OCI-LY1 (cell line): ENCODE results near the gene LIFR.

Experiments
- H2AFZ ChIP-seq: fragments of 200-600 bp; sonication (generic), shearing (Covaris generic); 2 replicates; pipeline ENCODE4 v1.6.0; 2014; ENCODE audit warnings: antibody characterized with exemption, mild to moderate bottlenecking, low read length
- H3F3A ChIP-seq: fragments of 200-600 bp; sonication (generic), shearing (Covaris generic); 2 replicates; pipeline ENCODE4 v1.6.0; 2014; ENCODE audit warnings: mild to moderate bottlenecking, antibody characterized with exemption, low read length, moderate library complexity; ENCODE audit not compliant: insufficient read depth
- H3K27ac ChIP-seq: fragments of 200-600 bp; sonication (generic); 2 replicates; pipeline ENCODE4 v1.5.1; 2014; ENCODE audit warnings: low read length, mixed run types, mild to moderate bottlenecking, low read depth; ENCODE audit not compliant: poor library complexity, severe bottlenecking
- H3K27me3 ChIP-seq: fragments of 200-600 bp; sonication (generic); 2 replicates; pipeline ENCODE4 v1.6.0; 2014; ENCODE audit warnings: antibody characterized with exemption, mild to moderate bottlenecking, low read length, moderate library complexity; ENCODE audit not compliant: insufficient read depth
- H3K36me3 ChIP-seq: fragments of 200-600 bp; sonication (generic); 2 replicates; pipeline ENCODE4 v1.6.1; 2014; ENCODE audit warnings: mild to moderate bottlenecking, antibody characterized with exemption, low read length, moderate library complexity, mixed read lengths; ENCODE audit not compliant: insufficient read depth
- H3K4me1 ChIP-seq: fragments of 200-600 bp; sonication (generic); 2 replicates; pipeline ENCODE4 v1.5.1; 2014; ENCODE audit warnings: mild to moderate bottlenecking, low read length, moderate library complexity; ENCODE audit not compliant: insufficient read depth, severe bottlenecking
- H3K4me2 ChIP-seq: fragments of 200-600 bp; sonication (generic), shearing (Covaris generic); 2 replicates; pipeline ENCODE4 v1.6.1; 2014; ENCODE audit warnings: low read length
- H3K4me3 ChIP-seq: fragments of 200-600 bp; sonication (generic); 2 replicates; pipeline ENCODE4 v1.5.1; 2014; ENCODE audit warnings: low read length, low read depth, mild to moderate bottlenecking, mixed read lengths; ENCODE audit not compliant: poor library complexity, severe bottlenecking
- H3K79me2 ChIP-seq: fragments of 200-600 bp; shearing (Covaris generic); 2 replicates; pipeline ENCODE4 v1.6.1; 2016; ENCODE audit warnings: mixed run types, low read length, mixed read lengths; ENCODE audit not compliant: insufficient read depth
- H3K9ac ChIP-seq: fragments of 200-600 bp; sonication (generic), shearing (Covaris generic); 2 replicates; pipeline ENCODE4 v1.6.1; 2014; ENCODE audit warnings: mild to moderate bottlenecking, low read length, mixed read lengths
- H3K9me2 ChIP-seq: fragments of 200-600 bp; sonication (generic), shearing (Covaris generic); 2 replicates; pipeline ENCODE4 v1.6.1; 2014; ENCODE audit warnings: low read depth, mild to moderate bottlenecking, low read length, mixed read lengths
- H3K9me3 ChIP-seq: fragments of 200-600 bp; shearing (Covaris generic); 2 replicates; pipeline ENCODE4 v1.6.1; 2014; ENCODE audit warnings: low read length, mixed read lengths
- H4K20me1 ChIP-seq: fragments of 200-600 bp; sonication (generic), shearing (Covaris generic); 2 replicates; pipeline ENCODE4 v1.6.0; 2016; ENCODE audit warnings: mild to moderate bottlenecking, low read length; ENCODE audit not compliant: insufficient read depth
- CTCF ChIP-seq: fragments of 200-600 bp; sonication (generic), shearing (Covaris generic); IDR thresholded peaks from 2 replicates; pipeline ENCODE4 v1.5.1; 2017; ENCODE audit warnings: mild to moderate bottlenecking, antibody characterized with exemption, low read length, moderate library complexity, mixed read lengths
- EZH2 ChIP-seq: fragments of 200-600 bp; sonication (generic), shearing (Covaris generic); IDR thresholded peaks from 2 replicates; pipeline ENCODE4 v1.8.0; 2017; ENCODE audit warnings: borderline replicate concordance, mixed run types, mild to moderate bottlenecking, antibody characterized with exemption, low read length, moderate library complexity, mixed read lengths

Gene LIFR

GRCh38 chr5:38557792-38558191 is 1.3 kb upstream of the LIFR start:
- no peaks in the 10 kb centered on the region for H4K20me1 ChIP-seq
- no peaks in the 10 kb centered on the region for H3K4me1 ChIP-seq
- H3K79me2 ChIP-seq = no peaks in the 10 kb centered on the region
- H3K9me3 ChIP-seq = no peaks in the 10 kb centered on the region
- no peak overlapping the region for H3K27ac ChIP-seq
- H3K9ac ChIP-seq = no peak overlapping the region
- H2AFZ ChIP-seq = no peak overlapping the region
- no peaks in the 10 kb centered on the region for H3K9me2 ChIP-seq
- no peak overlapping the region for H3K4me2 ChIP-seq
- H3F3A ChIP-seq = no peaks in the 10 kb centered on the region
- H3K27me3 ChIP-seq = no peaks in the 10 kb centered on the region
- no peak overlapping the region for H3K4me3 ChIP-seq
- TF ChIP-seq EZH2 (no peak), CTCF (no peak)
- H3K36me3 ChIP-seq = no peaks in the 10 kb centered on the region

DNA sequence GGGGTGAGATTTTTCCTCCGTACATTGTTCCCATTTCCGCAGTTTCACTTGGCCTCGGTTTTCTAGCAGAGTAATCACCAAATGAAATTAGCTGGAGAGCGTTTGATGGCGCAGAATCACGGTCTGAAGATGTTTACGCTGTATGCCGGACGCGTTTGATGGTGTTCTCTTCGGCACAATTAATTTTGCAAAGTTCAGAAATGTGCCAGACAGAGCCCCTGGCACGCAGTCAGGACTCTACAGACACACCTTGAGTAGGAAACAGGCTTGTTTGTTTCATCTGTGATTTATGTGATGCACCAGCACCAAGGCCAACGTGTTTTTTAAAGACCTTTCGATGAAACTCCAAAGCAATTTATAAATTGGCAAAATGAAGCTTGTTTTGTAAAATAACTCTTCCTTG is 863 bp upstream of the LIFR start:
- Histone ChIP-seq H2AFZ (no peak overlapping the region), H4K20me1 (no peaks in the 10 kb centered on the region), H3K27me3 (no peaks in the 10 kb centered on the region), H3K36me3 (no peaks in the 10 kb centered on the region), H3K9me2 (no peaks in the 10 kb centered on the region), H3K9me3 (no peaks in the 10 kb centered on the region), H3K79me2 (no peaks in the 10 kb centered on the region), H3K27ac (no peak overlapping the region), H3K9ac (no peak overlapping the region), H3F3A (no peaks in the 10 kb centered on the region), H3K4me2 (no peak overlapping the region), H3K4me1 (no peaks in the 10 kb centered on the region), H3K4me3 (no peak overlapping the region)
- no peak for TF ChIP-seq EZH2
- TF ChIP-seq CTCF = no peak

- Histone ChIP-seq H3K36me3 (no peaks in the 10 kb centered on the region), H4K20me1 (no peaks in the 10 kb centered on the region), H3K9me3 (no peaks in the 10 kb centered on the region), H2AFZ (no peak overlapping the region), H3K4me2 (no peak overlapping the region), H3K79me2 (no peaks in the 10 kb centered on the region), H3K4me3 (no peak overlapping the region), H3K9me2 (no peaks in the 10 kb centered on the region), H3K27me3 (no peaks in the 10 kb centered on the region), H3K27ac (no peak overlapping the region), H3F3A (no peaks in the 10 kb centered on the region), H3K9ac (no peak overlapping the region), H3K4me1 (no peaks in the 10 kb centered on the region)
- no peak for TF ChIP-seq CTCF
- TF ChIP-seq EZH2 = no peak
Observed at GRCh38 chr5:38556088-38556598, 303 bp downstream of the LIFR start.
